Measurements from ENCODE around the gene FKBP5.

- TF ChIP-seq POLR2A (IDR thresholded peaks at IDR 0.05): no peak
- no peak for TF ChIP-seq CTCF (IDR thresholded peaks at IDR 0.05)
Observed at GRCh38 chr6:35633579-35634089, 55.1 kb downstream of the FKBP5 start.
